Mesenchymal stem cell (in vitro differentiated cells and primary cell): ENCODE data around the gene CAMTA1.

Experiments used
- DNase-seq: peaks from one replicate; pipeline ENCODE4 v3.0.0-alpha.2; 2013
- H2AFZ ChIP-seq: one replicate; pipeline ENCODE4 v1.6.1; 2013; ENCODE audit warnings: low read depth, mild to moderate bottlenecking, control low read depth, inconsistent platforms, low read length, moderate library complexity
- H2AK5ac ChIP-seq: 2 replicates; pipeline ENCODE4 v1.6.1; 2013; ENCODE audit warnings: low read length, moderate library complexity, mild to moderate bottlenecking, inconsistent platforms; ENCODE audit not compliant: severe bottlenecking
- H2BK120ac ChIP-seq: one replicate; pipeline ENCODE4 v1.6.1; 2013; ENCODE audit warnings: low read depth, mild to moderate bottlenecking, inconsistent platforms, low read length, moderate library complexity
- H2BK12ac ChIP-seq, 2 experiments: one replicate each; pipeline ENCODE4 v1.6.1; 2013; ENCODE audit warnings: inconsistent platforms in 2 of 2, low read length in 2 of 2, mild to moderate bottlenecking in 2 of 2, moderate library complexity in 2 of 2, control low read depth in 1 of 2
- H2BK15ac ChIP-seq: one replicate; pipeline ENCODE4 v1.6.1; 2013; ENCODE audit warnings: mild to moderate bottlenecking, low read depth, inconsistent platforms; ENCODE audit not compliant: poor library complexity, severe bottlenecking
- H2BK5ac ChIP-seq: 2 replicates; pipeline ENCODE4 v1.6.1; 2013; ENCODE audit warnings: low read depth, mild to moderate bottlenecking, low read length, control low read depth, inconsistent platforms; ENCODE audit not compliant: poor library complexity, severe bottlenecking
- H3K14ac ChIP-seq, 2 experiments: one replicate each; pipeline ENCODE4 v1.6.1; 2013; ENCODE audit warnings: inconsistent platforms in 2 of 2, low read length in 2 of 2, control low read depth in 1 of 2, mild to moderate bottlenecking in 1 of 2, moderate library complexity in 1 of 2
- H3K18ac ChIP-seq, 2 experiments: one replicate each; pipeline ENCODE4 v1.6.1; 2013; ENCODE audit warnings: inconsistent platforms in 2 of 2, low read length in 2 of 2, control low read depth in 1 of 2, low read depth in 1 of 2, mild to moderate bottlenecking in 1 of 2
- H3K23ac ChIP-seq, 2 experiments: one replicate each; pipeline ENCODE4 v1.6.1; 2013; ENCODE audit warnings: inconsistent platforms in 2 of 2, low read length in 2 of 2, mild to moderate bottlenecking in 2 of 2, moderate library complexity in 2 of 2, control low read depth in 1 of 2
- H3K27ac ChIP-seq: 2 replicates; pipeline ENCODE4 v1.5.1; 2013; ENCODE audit warnings: mild to moderate bottlenecking, moderate library complexity, low read length, control low read depth, inconsistent platforms; ENCODE audit not compliant: poor library complexity, severe bottlenecking
- H3K27me3 ChIP-seq, 2 experiments: 2 replicates each; pipeline versions ENCODE4 v1.6.1 to v1.7.0; 2013; ENCODE audit warnings: low read length in 2 of 2, mild to moderate bottlenecking in 2 of 2, moderate library complexity in 2 of 2, control low read depth in 1 of 2, inconsistent platforms in 1 of 2; ENCODE audit not compliant: control insufficient read depth in 1 of 2, insufficient read depth in 1 of 2
- H3K36me3 ChIP-seq, 2 experiments: 2 replicates each; pipeline versions ENCODE4 v1.6.1 to v1.7.0; 2013; ENCODE audit warnings: low read length in 2 of 2, control low read depth in 1 of 2, inconsistent platforms in 1 of 2, low read depth in 1 of 2, mild to moderate bottlenecking in 1 of 2; ENCODE audit not compliant: insufficient read depth in 2 of 2, control insufficient read depth in 1 of 2
- H3K4ac ChIP-seq, 2 experiments: one replicate each; pipeline ENCODE4 v1.6.1; 2013; ENCODE audit warnings: inconsistent platforms in 2 of 2, low read length in 2 of 2, mild to moderate bottlenecking in 2 of 2, moderate library complexity in 2 of 2, control low read depth in 1 of 2, low read depth in 1 of 2
- H3K4me1 ChIP-seq: 2 replicates; pipeline ENCODE4 v1.6.1; 2013; ENCODE audit warnings: low read depth, low read length, control low read depth; ENCODE audit not compliant: control insufficient read depth, insufficient read depth
- H3K4me2 ChIP-seq: 2 replicates; pipeline ENCODE4 v1.6.1; 2013; ENCODE audit warnings: low read length, mild to moderate bottlenecking, inconsistent platforms; ENCODE audit not compliant: poor library complexity, severe bottlenecking
- H3K4me3 ChIP-seq, 2 experiments: 2 replicates each; pipeline versions ENCODE4 v1.5.1 to v1.7.0; 2013; ENCODE audit warnings: low read length in 2 of 2, mild to moderate bottlenecking in 2 of 2, control low read depth in 1 of 2, low read depth in 1 of 2; ENCODE audit not compliant: insufficient read depth in 1 of 2
- H3K79me1 ChIP-seq: replicated peaks from 2 replicates; pipeline ENCODE4 v1.6.1; 2013; ENCODE audit warnings: mild to moderate bottlenecking, control low read depth, low read length, inconsistent platforms; ENCODE audit not compliant: poor library complexity, severe bottlenecking
- H3K9ac ChIP-seq: 2 replicates; pipeline ENCODE4 v1.7.0; 2013; ENCODE audit warnings: mild to moderate bottlenecking, low read length, moderate library complexity
- H3K9me3 ChIP-seq: 2 replicates; pipeline ENCODE4 v1.7.0; 2013; ENCODE audit warnings: mild to moderate bottlenecking, low read length; ENCODE audit not compliant: control insufficient read depth
- H4K8ac ChIP-seq: one replicate; pipeline ENCODE4 v1.6.1; 2013; ENCODE audit warnings: inconsistent platforms, mild to moderate bottlenecking, low read length, moderate library complexity
- H4K91ac ChIP-seq: one replicate; pipeline ENCODE4 v1.6.1; 2013; ENCODE audit warnings: mild to moderate bottlenecking, low read length, inconsistent platforms
- WGBS: methylation state at CpG from one replicate; pipeline ENCODE4 v1.1.7; 2013; ENCODE audit warnings: mixed read lengths; 5-methylcytosine and 5-hydroxymethylcytosine counted together

Gene CAMTA1

DNA sequence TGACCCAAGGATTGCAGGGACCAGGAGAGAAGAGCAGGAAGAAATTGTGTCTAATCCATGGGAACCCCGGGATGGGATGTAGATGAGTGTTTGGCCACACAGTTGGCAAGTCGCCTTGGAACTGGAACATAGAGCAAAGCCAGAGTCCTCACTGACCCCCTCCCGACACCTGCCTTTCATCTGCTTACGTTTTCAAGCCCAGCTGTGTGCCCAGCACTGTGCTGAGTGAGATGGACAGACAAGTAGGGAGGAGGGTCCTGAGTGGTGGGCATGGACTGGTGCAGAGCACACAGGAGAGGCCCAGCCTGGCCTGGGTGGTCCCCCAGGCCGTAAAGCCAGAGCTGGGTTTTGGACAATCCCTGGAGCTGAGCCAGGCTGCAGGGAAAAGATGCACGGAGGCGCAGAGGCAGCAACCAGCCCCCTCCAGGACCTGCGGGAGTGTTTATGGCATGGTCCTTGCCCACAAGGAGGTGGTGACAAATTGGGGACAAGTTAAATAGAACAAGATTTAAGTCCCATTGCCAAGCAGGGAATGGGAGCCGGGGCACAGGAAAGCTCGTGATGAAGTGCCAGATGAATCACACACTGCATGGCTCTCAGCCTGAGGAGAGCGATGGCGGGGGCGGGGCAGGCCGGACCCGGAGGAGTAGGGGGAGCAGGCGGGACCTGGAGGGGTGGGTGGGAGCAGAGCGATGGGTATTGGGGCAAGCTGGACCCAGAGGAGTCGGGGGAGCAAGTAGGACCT, 828.0 kb downstream of the CAMTA1 start:
- H2BK120ac ChIP-seq: no peak overlapping the region
- no peak overlapping the region for H2BK15ac ChIP-seq
- no peak overlapping the region for H3K23ac ChIP-seq
- no peak overlapping the region for H3K27ac ChIP-seq
- no peaks in the 10 kb centered on the region for H3K36me3 ChIP-seq
- H4K8ac ChIP-seq: no peak overlapping the region
- WGBS: 80% methylated on average over 17 of the region's 18 CpGs
- H2AK5ac ChIP-seq: no peak overlapping the region
- H3K14ac ChIP-seq: no peak overlapping the region
- H2AFZ ChIP-seq: no peak overlapping the region
- H4K91ac ChIP-seq: no peak overlapping the region
- H3K79me1 ChIP-seq: no peaks in the 10 kb centered on the region
- no peaks in the 10 kb centered on the region for H3K9me3 ChIP-seq
- no peak overlapping the region for H3K4me3 ChIP-seq
- peaks cover 5% of the 10 kb centered on the region for H3K4me1 ChIP-seq
- no peak overlapping the region for H3K4me2 ChIP-seq
- H3K9ac ChIP-seq: no peak overlapping the region
- DNase-seq: no peak
- no peak overlapping the region for H2BK5ac ChIP-seq
- H3K18ac ChIP-seq: no peak overlapping the region
- peaks cover 6 to 18% of the 10 kb centered on the region in 2 experiments for H3K27me3 ChIP-seq
- no peak overlapping the region for H3K4ac ChIP-seq
- no peak overlapping the region for H2BK12ac ChIP-seq

DNA sequence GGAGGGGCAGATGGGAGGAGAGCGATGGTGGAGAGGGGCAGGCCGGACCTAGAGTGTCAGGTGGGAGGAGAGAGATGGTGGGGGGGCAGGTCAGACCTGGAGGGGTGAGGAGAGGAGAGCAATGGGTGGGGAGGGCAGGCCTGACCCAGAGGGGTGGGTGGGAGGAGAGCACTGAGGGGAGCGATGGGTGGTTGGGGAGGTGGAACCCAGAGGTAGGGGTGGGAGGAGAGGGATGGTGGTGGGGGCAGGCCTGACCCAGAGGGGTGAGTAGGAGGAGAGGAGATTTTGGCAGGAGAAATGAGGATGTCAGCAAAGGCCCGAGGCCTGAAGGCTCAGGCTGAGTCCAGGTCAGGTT, 828.6 kb downstream of the CAMTA1 start:
- Histone ChIP-seq H3K27me3 (peaks cover 6 to 19% of the 10 kb centered on the region in 2 experiments), H2BK15ac (no peak overlapping the region), H3K14ac (no peak overlapping the region), H2BK5ac (no peak overlapping the region), H2AFZ (no peak overlapping the region), H3K79me1 (no peaks in the 10 kb centered on the region), H4K8ac (no peak overlapping the region), H2BK120ac (no peak overlapping the region), H2AK5ac (no peak overlapping the region), H3K9ac (no peak overlapping the region), H3K4ac (no peak overlapping the region), H3K18ac (no peak overlapping the region), H4K91ac (no peak overlapping the region), H3K4me3 (no peak overlapping the region), H3K4me1 (peaks cover 2% of the 10 kb centered on the region), H3K4me2 (no peak overlapping the region), H2BK12ac (no peak overlapping the region), H3K36me3 (no peaks in the 10 kb centered on the region), H3K9me3 (no peaks in the 10 kb centered on the region), H3K23ac (no peak overlapping the region), H3K27ac (no peak overlapping the region)
- no peak for DNase-seq
- WGBS: 93% methylated on average over 4 of the region's 4 CpGs

DNA sequence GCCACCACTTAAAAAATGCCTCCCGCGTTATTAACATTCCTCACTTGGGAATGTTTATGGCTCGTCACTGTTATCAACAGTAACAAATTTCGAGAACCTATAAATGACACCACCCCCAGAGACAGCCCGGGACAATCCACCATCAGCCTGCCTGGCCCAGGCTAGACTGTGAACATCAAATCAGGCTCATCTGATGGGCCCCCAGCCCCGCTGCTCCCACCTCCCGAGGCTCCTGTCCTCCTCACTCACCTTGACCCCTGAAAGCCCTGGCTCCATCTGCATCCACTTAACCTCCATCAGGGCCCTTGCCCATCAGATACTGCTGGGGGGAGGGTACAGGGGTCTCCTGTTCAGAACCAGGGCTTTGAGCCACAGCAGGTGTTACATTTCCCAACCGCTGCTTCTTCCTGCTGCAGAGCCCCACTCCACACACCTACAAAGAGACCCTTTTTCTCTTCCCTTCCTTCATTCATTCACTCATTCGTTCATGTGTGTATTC, 829.4 kb downstream of the CAMTA1 start:
- no peaks in the 10 kb centered on the region for H3K79me1 ChIP-seq
- H3K9me3 ChIP-seq: no peaks in the 10 kb centered on the region
- H4K91ac ChIP-seq: no peak overlapping the region
- H3K4me3 ChIP-seq: no peak overlapping the region
- H3K27ac ChIP-seq: no peak overlapping the region
- H2BK120ac ChIP-seq: no peak overlapping the region
- no peak overlapping the region for H3K14ac ChIP-seq
- H2AFZ ChIP-seq: no peak overlapping the region
- no peak overlapping the region for H3K4me2 ChIP-seq
- H2BK15ac ChIP-seq: no peak overlapping the region
- H3K27me3 ChIP-seq: peaks cover 6 to 19% of the 10 kb centered on the region in 2 experiments
- no peak overlapping the region for H4K8ac ChIP-seq
- WGBS: 55% methylated on average over 9 of the region's 9 CpGs
- H3K9ac ChIP-seq: no peak overlapping the region
- H3K4me1 ChIP-seq: no peaks in the 10 kb centered on the region
- DNase-seq: no peak
- no peak overlapping the region for H2AK5ac ChIP-seq
- H3K23ac ChIP-seq: no peak overlapping the region
- no peak overlapping the region for H2BK5ac ChIP-seq
- H2BK12ac ChIP-seq: no peak overlapping the region
- no peak overlapping the region for H3K4ac ChIP-seq
- no peak overlapping the region for H3K18ac ChIP-seq
- H3K36me3 ChIP-seq: no peaks in the 10 kb centered on the region

DNA sequence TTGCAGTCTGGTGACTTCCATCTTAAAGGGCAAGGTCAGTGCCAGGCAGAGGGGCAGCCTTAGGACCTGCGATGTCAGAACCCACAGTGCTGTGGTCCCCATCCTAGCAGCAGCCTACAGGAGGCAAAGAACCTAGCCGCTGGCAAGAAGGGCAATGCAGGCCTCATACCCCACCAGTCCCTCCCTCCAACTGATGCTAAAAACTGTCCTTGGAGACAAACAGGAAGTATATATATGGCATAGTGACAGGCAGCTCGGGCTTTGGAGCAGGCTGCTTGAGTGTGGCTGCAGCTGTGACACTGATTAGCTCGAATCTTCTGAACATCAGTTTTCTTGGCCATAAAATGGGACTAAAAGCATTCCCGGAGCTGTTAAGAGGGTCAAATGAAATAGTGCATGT, 829.9 kb downstream of the CAMTA1 start:
- Histone ChIP-seq H4K91ac (no peak overlapping the region), H3K14ac (no peak overlapping the region), H3K4ac (no peak overlapping the region), H4K8ac (no peak overlapping the region), H2BK120ac (no peak overlapping the region), H2BK5ac (no peak overlapping the region), H2BK12ac (no peak overlapping the region), H3K27ac (no peak overlapping the region), H3K4me3 (no peak overlapping the region), H3K23ac (no peak overlapping the region), H3K36me3 (no peaks in the 10 kb centered on the region), H3K27me3 (peaks cover 9 to 19% of the 10 kb centered on the region in 2 experiments), H3K9me3 (no peaks in the 10 kb centered on the region), H3K9ac (no peak overlapping the region), H3K4me2 (no peak overlapping the region), H2AK5ac (no peak overlapping the region), H3K79me1 (no peaks in the 10 kb centered on the region), H2BK15ac (no peak overlapping the region), H2AFZ (no peak overlapping the region), H3K4me1 (no peaks in the 10 kb centered on the region), H3K18ac (no peak overlapping the region)
- DNase-seq: no peak
- 70% methylated on average over 4 of the region's 5 CpGs for WGBS
